ENCODE data around the gene PRKACG. TPM values are rescaled to one million over a fixed set of nuclear protein-coding genes. Genes with fewer than 3 reads are reported as not detected.

PRKACG gene
- total RNA-seq, 1 donor from 2014 or later: not detected

- no peak for TF ChIP-seq CTCF (IDR thresholded peaks at IDR 0.05)
- no peak overlapping the region for H3K4me3 ChIP-seq
- ATAC-seq (peak; percentile 28 to 50), DNase-seq (no peak)
- H3K4me1 ChIP-seq: peaks cover 4% of the 10 kb centered on the region
- no peak overlapping the region for H3K27ac ChIP-seq
- no peaks in the 10 kb centered on the region for H3K27me3 ChIP-seq (ENCODE audit: low read depth)
- H3K36me3 ChIP-seq: no peaks in the 10 kb centered on the region
- intact Hi-C loops (cut with DNase I): no loop called here
- H3K9me3 ChIP-seq: no peaks in the 10 kb centered on the region
Measured at GRCh38 chr9:68978066-68978465, 35.8 kb downstream of the PRKACG start.

- Histone ChIP-seq H3K9me3 (no peaks in the 10 kb centered on the region), H3K27me3 (ENCODE audit: low read depth) (no peaks in the 10 kb centered on the region), H3K36me3 (no peaks in the 10 kb centered on the region), H3K4me1 (peaks cover 4% of the 10 kb centered on the region), H3K4me3 (peak overlapping the region; percentile 47), H3K27ac (peak overlapping the region; percentile 86)
- TF ChIP-seq CTCF (IDR thresholded peaks at IDR 0.05): no peak
- intact Hi-C loops (cut with DNase I): no loop called here
- ATAC-seq: peak; percentile 71 to 74
- no peak for DNase-seq
Measured at GRCh38 chr9:68975365-68976043, 38.4 kb downstream of the PRKACG start.

- Histone ChIP-seq H3K4me3 (peak overlapping the region; percentile 47), H3K9me3 (no peaks in the 10 kb centered on the region), H3K4me1 (peaks cover 4% of the 10 kb centered on the region), H3K27me3 (ENCODE audit: low read depth) (no peaks in the 10 kb centered on the region), H3K27ac (peak overlapping the region; percentile 86), H3K36me3 (no peaks in the 10 kb centered on the region)
- intact Hi-C loops (cut with DNase I): no loop called here
- ATAC-seq (no peak), DNase-seq (no peak)
- no peak for TF ChIP-seq CTCF (IDR thresholded peaks at IDR 0.05)
Measured at GRCh38 chr9:68974901-68975300, 39.0 kb downstream of the PRKACG start.

GRCh38 chr9:68974431-68974830 is 39.5 kb downstream of the PRKACG start:
- peak overlapping the region; percentile 86 for H3K27ac ChIP-seq
- no peaks in the 10 kb centered on the region for H3K27me3 ChIP-seq (ENCODE audit: low read depth)
- no peak for TF ChIP-seq CTCF (IDR thresholded peaks at IDR 0.05)
- no peaks in the 10 kb centered on the region for H3K9me3 ChIP-seq
- H3K36me3 ChIP-seq: no peaks in the 10 kb centered on the region
- ATAC-seq (no peak), DNase-seq (no peak)
- peaks cover 4% of the 10 kb centered on the region for H3K4me1 ChIP-seq
- peak overlapping the region; percentile 47 for H3K4me3 ChIP-seq
- intact Hi-C loops (cut with DNase I): no loop called here

- no peaks in the 10 kb centered on the region for H3K9me3 ChIP-seq
- peak overlapping the region; percentile 86 for H3K27ac ChIP-seq
- H3K4me3 ChIP-seq: peak overlapping the region; percentile 47
- DNase-seq (no peak), ATAC-seq (peak in 1 of 2 donors; percentile 17)
- H3K27me3 ChIP-seq (ENCODE audit: low read depth): no peaks in the 10 kb centered on the region
- no peaks in the 10 kb centered on the region for H3K36me3 ChIP-seq
- TF ChIP-seq CTCF (IDR thresholded peaks at IDR 0.05): no peak
- intact Hi-C loops (cut with DNase I): no loop called here
- peaks cover 4% of the 10 kb centered on the region for H3K4me1 ChIP-seq
Measured at GRCh38 chr9:68973619-68974018, 40.3 kb downstream of the PRKACG start.

All from lower lobe of right lung (tissue), 2 donors.